ENCODE data around the gene SRSF9. TPM values are rescaled to one million over a fixed set of nuclear protein-coding genes. Genes with fewer than 3 reads are reported as not detected.

The SRSF9 gene
- total RNA-seq, 2 donors from 2014 or later: 41.0 to 83.5 TPM

DNA sequence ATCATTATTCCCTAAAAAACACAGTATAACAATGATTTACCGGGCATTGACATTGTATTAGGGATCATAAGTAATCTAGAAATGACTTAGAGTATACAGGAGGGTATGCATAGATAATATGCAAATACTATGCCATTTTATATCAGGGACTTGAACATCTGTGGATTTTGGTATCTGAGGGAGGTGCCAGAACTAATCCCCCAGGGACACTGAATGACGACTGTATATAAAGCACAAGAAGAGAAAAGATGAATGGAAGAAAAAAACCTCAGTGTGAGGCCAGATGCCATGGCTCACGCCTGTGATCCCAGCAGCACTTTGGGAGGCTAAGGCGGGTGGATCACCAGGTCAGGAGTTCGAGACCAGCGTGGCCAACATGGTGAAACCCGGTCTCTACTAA is 57.1 kb downstream of the SRSF9 start:
- Histone ChIP-seq H3K4me1 (ENCODE audit: control insufficient read depth in 1 of 2, low read depth in 2 of 2) (no peaks in the 10 kb centered on the region), H3K27ac (no peak overlapping the region), H3K4me3 (no peak overlapping the region), H3K36me3 (no peaks in the 10 kb centered on the region), H3K9me3 (no peaks in the 10 kb centered on the region), H3K27me3 (replicated peaks; ENCODE audit: insufficient read depth) (no peaks in the 10 kb centered on the region)
- TF ChIP-seq, protein P1, sequence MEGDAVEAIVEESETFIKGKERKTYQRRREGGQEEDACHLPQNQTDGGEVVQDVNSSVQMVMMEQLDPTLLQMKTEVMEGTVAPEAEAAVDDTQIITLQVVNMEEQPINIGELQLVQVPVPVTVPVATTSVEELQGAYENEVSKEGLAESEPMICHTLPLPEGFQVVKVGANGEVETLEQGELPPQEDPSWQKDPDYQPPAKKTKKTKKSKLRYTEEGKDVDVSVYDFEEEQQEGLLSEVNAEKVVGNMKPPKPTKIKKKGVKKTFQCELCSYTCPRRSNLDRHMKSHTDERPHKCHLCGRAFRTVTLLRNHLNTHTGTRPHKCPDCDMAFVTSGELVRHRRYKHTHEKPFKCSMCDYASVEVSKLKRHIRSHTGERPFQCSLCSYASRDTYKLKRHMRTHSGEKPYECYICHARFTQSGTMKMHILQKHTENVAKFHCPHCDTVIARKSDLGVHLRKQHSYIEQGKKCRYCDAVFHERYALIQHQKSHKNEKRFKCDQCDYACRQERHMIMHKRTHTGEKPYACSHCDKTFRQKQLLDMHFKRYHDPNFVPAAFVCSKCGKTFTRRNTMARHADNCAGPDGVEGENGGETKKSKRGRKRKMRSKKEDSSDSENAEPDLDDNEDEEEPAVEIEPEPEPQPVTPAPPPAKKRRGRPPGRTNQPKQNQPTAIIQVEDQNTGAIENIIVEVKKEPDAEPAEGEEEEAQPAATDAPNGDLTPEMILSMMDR (IDR thresholded peaks at IDR 0.05): no peak
- no peak for ATAC-seq (ENCODE audit: insufficient number of reproducible peaks, low FRiP score, low read depth)
- DNase-seq (ENCODE audit: low spot score): no peak

Other genes starting within 250 kb of the SRSF9 start
- 100 to 1,000 TPM in 1 of 2 donors, 10 to 100 TPM in 1; 93.0 to 105 TPM for gene PXN, start 204.0 kb downstream of the SRSF9 start, total RNA-seq
- gene RNU4-2, start 177.8 kb downstream of the SRSF9 start, total RNA-seq: under 1 TPM; under 0.01 TPM
- not detected for gene RNU4-1, start 176.5 kb downstream of the SRSF9 start, total RNA-seq
- gene SIRT4, start 167.4 kb downstream of the SRSF9 start, total RNA-seq: 1 to 10 TPM in 1 of 2 donors, under 1 TPM in 1; 0.56 to 8.8 TPM
- not detected for gene PLA2G1B, start 142.0 kb downstream of the SRSF9 start, total RNA-seq
- gene MSI1, start 100.6 kb downstream of the SRSF9 start, total RNA-seq: under 1 TPM in 1 of 2 donors, not detected in 1; 0.27 TPM
- 100 to 1,000 TPM; 229 to 431 TPM for gene COX6A1, start 31.6 kb downstream of the SRSF9 start, total RNA-seq
- 10 to 100 TPM in 1 of 2 donors, 1 to 10 TPM in 1; 7.1 to 11.4 TPM for gene TRIAP1, start 23.4 kb downstream of the SRSF9 start, total RNA-seq
- gene GATC, start 23.3 kb downstream of the SRSF9 start, total RNA-seq: 10 to 100 TPM; 16.9 to 17.7 TPM
- 100 to 1,000 TPM; 167 to 199 TPM for gene DYNLL1, start 26.4 kb upstream of the SRSF9 start, total RNA-seq
- 10 to 100 TPM; 16.5 to 38.0 TPM for gene COQ5, start 59.4 kb upstream of the SRSF9 start, total RNA-seq
- 100 to 1,000 TPM in 1 of 2 donors, 10 to 100 TPM in 1; 98.0 to 165 TPM for gene RNF10, start 64.6 kb upstream of the SRSF9 start, total RNA-seq
- 10 to 100 TPM; 22.3 to 42.4 TPM for gene POP5, start 111.7 kb upstream of the SRSF9 start, total RNA-seq
- 1 to 10 TPM in 1 of 2 donors, not detected in 1; 1.4 TPM for gene CABP1, start 170.9 kb upstream of the SRSF9 start, total RNA-seq
- 10 to 100 TPM; 49.1 to 63.1 TPM for gene MLEC, start 217.4 kb upstream of the SRSF9 start, total RNA-seq
- gene UNC119B, start 240.7 kb upstream of the SRSF9 start, total RNA-seq: 10 to 100 TPM; 26.0 to 26.8 TPM